K562 (cell line): ENCODE data around the gene PAX8. TPM values are rescaled to one million over a fixed set of nuclear protein-coding genes. Genes with fewer than 3 reads are reported as not detected.

Experiments
- ATAC-seq: fragments of 200-7000 bp; cut with Tn5 transposase; 3 replicates; pipeline ENCODE4 v1.9.1; 2020; ENCODE audit warnings: moderate library complexity
- BruUV-seq: library from RNA; stranded (reverse); fragments of 400-500 nt; replicated peaks from 2 replicates; lab custom pipeline; 2021; lab: Mats Ljungman, UMichigan
- CTCF ChIA-PET: fragments of 300-600 bp; formaldehyde crosslinking; extraction: SDS; loops from one replicate; lab custom pipeline; 2021; ENCODE audit warnings: low intra/inter-chr PET ratio; lab: Yijun Ruan, JAX
- POLR2A ChIA-PET: fragments of 300-600, 350-650 bp; sonication (Branson Sonifier 250); formaldehyde crosslinking; extraction: SDS; loops from one replicate; lab custom pipeline; 2021; ENCODE audit warnings: antibody characterized with exemption, inconsistent platforms; lab: Yijun Ruan, JAX
- DNase-seq, 4 experiments: peaks; one replicate each; pipeline versions ENCODE4 v3.0.0 to v3.0.0-alpha.2; 2011 to 2018; ENCODE audit warnings: low spot score in 3 of 4, mixed read lengths in 3 of 4; ENCODE audit errors: extremely low read depth in 1 of 4
- FAIRE-seq: peaks from 2 replicates; lab custom pipeline; 2011; peaks lifted over from hg19 to GRCh38; lab: Jason Lieb, UNC
- H2AFZ ChIP-seq: 2 replicates; pipeline ENCODE4 v1.6.0; 2011; ENCODE audit warnings: low read depth, low read length, control low read depth, inconsistent platforms
- H3K27ac ChIP-seq: fragments of 200-600 bp; 3 replicates; pipeline ENCODE4 v1.8.0; 2011; ENCODE audit warnings: low read depth, mild to moderate bottlenecking, control low read depth, inconsistent platforms, low read length, moderate library complexity, mixed read lengths; ENCODE audit errors: extremely low read depth
- H3K27me3 ChIP-seq, 2 experiments: fragments of 300-600 bp in 1 of 2; 2 replicates in 1 of 2; 3 replicates in 1 of 2; pipeline versions ENCODE4 v1.6.0 to v1.8.0; 2011; ENCODE audit warnings: inconsistent platforms in 2 of 2, low read length in 2 of 2, mild to moderate bottlenecking in 1 of 2, mixed read lengths in 1 of 2, moderate library complexity in 1 of 2; ENCODE audit not compliant: control insufficient read depth in 2 of 2, insufficient read depth in 2 of 2
- H3K36me3 ChIP-seq: fragments of 300-600 bp; 3 replicates; pipeline ENCODE4 v1.8.0; 2011; ENCODE audit warnings: mild to moderate bottlenecking, low read length, inconsistent platforms; ENCODE audit not compliant: control insufficient read depth, insufficient read depth
- H3K4me1 ChIP-seq, 2 experiments: fragments of 200-600 bp in 1 of 2; replicated peaks in 1 of 2; 2 replicates in 1 of 2; 3 replicates in 1 of 2; pipeline versions ENCODE4 v1.5.1 to v1.8.0; 2011; ENCODE audit warnings: inconsistent platforms in 2 of 2, low read length in 2 of 2, mild to moderate bottlenecking in 1 of 2, mixed read lengths in 1 of 2, moderate library complexity in 1 of 2; ENCODE audit not compliant: control insufficient read depth in 2 of 2, insufficient read depth in 2 of 2
- H3K4me2 ChIP-seq: 2 replicates; pipeline ENCODE4 v1.6.1; 2011; ENCODE audit warnings: low read length, control low read depth, inconsistent platforms, mixed read lengths; ENCODE audit not compliant: insufficient read depth
- H3K4me3 ChIP-seq: fragments of 200-600 bp; sonication (generic), shearing (Covaris generic); 2 replicates; pipeline ENCODE4 v1.5.1; 2016; ENCODE audit warnings: control low read depth, inconsistent platforms
- H3K79me2 ChIP-seq: fragments of 200-600 bp; 3 replicates; pipeline ENCODE4 v1.8.0; 2011; ENCODE audit warnings: low read length, inconsistent platforms; ENCODE audit not compliant: control insufficient read depth, insufficient read depth
- H3K9ac ChIP-seq, 2 experiments: 2 replicates each; pipeline versions ENCODE4 v1.6.0 to v1.6.1; 2011; ENCODE audit warnings: low read depth in 2 of 2, low read length in 2 of 2, control low read depth in 1 of 2, inconsistent platforms in 1 of 2, mild to moderate bottlenecking in 1 of 2, mixed read lengths in 1 of 2; ENCODE audit not compliant: insufficient read depth in 1 of 2
- H3K9me1 ChIP-seq: one replicate; pipeline ENCODE4 v1.6.0; 2011; ENCODE audit warnings: inconsistent platforms, mild to moderate bottlenecking, low read length, moderate library complexity; ENCODE audit not compliant: control insufficient read depth, insufficient read depth
- H3K9me3 ChIP-seq: replicated peaks from 2 replicates; pipeline ENCODE4 v1.5.1; 2011; ENCODE audit warnings: low read depth, low read length, inconsistent platforms; ENCODE audit not compliant: control insufficient read depth, insufficient read depth
- H4K20me1 ChIP-seq: replicated peaks from 2 replicates; pipeline ENCODE4 v1.6.1; 2011; ENCODE audit warnings: low read length, inconsistent platforms, mixed read lengths; ENCODE audit not compliant: control insufficient read depth, insufficient read depth
- CEBPZ ChIP-seq: fragments of 150-350 bp; IDR thresholded peaks from 2 replicates; pipeline ENCODE4 v1.6.1; 2014; ENCODE audit warnings: low read depth, mild to moderate bottlenecking, low read length, borderline replicate concordance
- ESRRB ChIP-seq: fragments of 250-450 bp; sonication (Bioruptor Pico); IDR thresholded peaks from 2 replicates; pipeline ENCODE4 v1.5.0; 2020; ENCODE audit warnings: mild to moderate bottlenecking, moderate library complexity, borderline replicate concordance
- KDM1A ChIP-seq, 2 experiments: fragments of 450-650 bp; IDR thresholded peaks; 2 replicates each; pipeline ENCODE4 v1.6.1; 2016; ENCODE audit warnings: mild to moderate bottlenecking in 2 of 2
- PHF20 ChIP-seq: fragments of 450-650 bp; IDR thresholded peaks from 2 replicates; pipeline ENCODE4 v1.6.1; 2018; ENCODE audit not compliant: partially characterized antibody
- POLR2A ChIP-seq: fragments of 450-650 bp; conservative IDR thresholded peaks from 2 replicates; pipeline ENCODE4 v1.6.1; 2016
- RFX1 ChIP-seq: fragments of 450-650 bp; IDR thresholded peaks from 2 replicates; pipeline ENCODE4 v1.6.1; 2016; ENCODE audit warnings: mild to moderate bottlenecking, moderate library complexity
- SAFB2 ChIP-seq: fragments of 200-400 bp; formaldehyde crosslinking; IDR thresholded peaks from 2 replicates; pipeline ENCODE4 v1.6.1; 2018; ENCODE audit warnings: borderline replicate concordance, low read length, low read depth, moderate library complexity; ENCODE audit not compliant: severe bottlenecking
- SMAD2 ChIP-seq: fragments of 150-350 bp; IDR thresholded peaks from 2 replicates; pipeline ENCODE4 v1.6.1; 2014; ENCODE audit warnings: low read depth, mild to moderate bottlenecking, low read length
- TRIM28 ChIP-seq: fragments of 450-650 bp; IDR thresholded peaks from 2 replicates; pipeline ENCODE4 v1.6.1; 2017
- ZNF311 ChIP-seq: fragments of 250-450 bp; sonication (Bioruptor Pico); IDR thresholded peaks from 2 replicates; pipeline ENCODE4 v1.4.0; 2020; ENCODE audit warnings: mild to moderate bottlenecking, moderate library complexity
- ZNF592 ChIP-seq: fragments of 450-650 bp; IDR thresholded peaks from 2 replicates; pipeline ENCODE4 v1.6.1; 2017; ENCODE audit warnings: antibody characterized with exemption, mild to moderate bottlenecking
- WGBS: fragments of 100-300 bp; shearing (Covaris generic); methylation state at CpG from one replicate; pipeline ENCODE4 v1.1.6; 2016; ENCODE audit warnings: low coverage, mixed read lengths; ENCODE audit not compliant: insufficient coverage; ENCODE audit errors: missing lambda C conversion rate; 5-methylcytosine and 5-hydroxymethylcytosine counted together
- in situ Hi-C: fragments of 300-500 bp; cut with MboI; formaldehyde crosslinking; loops from 4 replicates; pipeline ENCODE4 v1.15.0; 2018; ENCODE audit warnings: inconsistent platforms, mixed read lengths
- intact Hi-C: fragments of 100-400 bp; cut with micrococcal nuclease; formaldehyde crosslinking; loops from 2 replicates; pipeline ENCODE4 v1.14.2; 2022
- polyA plus RNA-seq, 8 experiments: library from polyadenylated mRNA; depleted of rRNA in 4 of 8; stranded (reverse) in 5 of 8; unstranded in 3 of 8; fragments of >200 nt; fragmentation: Nextera tagmentation in 2 of 8; fragmentation: Illumina TruSeq in 1 of 8; extraction: Ambion mirVana in 2 of 8; extraction: Trizol in 1 of 8; gene quantifications; 2 replicates each; pipeline versions ENCODE4 v1.2.1 to v1.2.3, GENCODE V29; 2011 to 2014; ENCODE audit warnings: inconsistent platforms in 1 of 8, missing spikeins in 1 of 8
- total RNA-seq, 7 experiments: library from RNA; depleted of rRNA in 6 of 7; stranded (reverse); fragments of >200 nt in 6 of 7; fragmentation: Illumina TruSeq in 2 of 7; extraction: Trizol in 2 of 7; gene quantifications; 2 replicates each; pipeline versions ENCODE4 v1.2.1 to v1.2.3, GENCODE V29; 2011 to 2021; ENCODE audit warnings: low replicate concordance in 1 of 7

Gene PAX8
- total and polyA plus RNA-seq, 9 of the 15 experiments (the other 6 are each of a cell fraction or from before 2014, with no cell fraction given): 0.13 to 2.1 (median 0.51) TPM

GRCh38 chr2:113242327-113242726 is 36.4 kb downstream of the PAX8 start (continued):
- no peak for TF ChIP-seq CEBPZ
- TF ChIP-seq SAFB2: no peak
- no peak for TF ChIP-seq ESRRB (CRISPR knock-in tag)

GRCh38 chr2:113240915-113241911 is 37.5 kb downstream of the PAX8 start:
- Histone ChIP-seq H3K79me2 (peaks cover 15% of the 10 kb centered on the region), H3K36me3 (peaks cover 35% of the 10 kb centered on the region), H3K4me3 (no peak overlapping the region), H3K27me3 (no peaks in the 10 kb centered on the region), H3K27ac (peak overlapping the region; percentile 45; the same call in 1 of the 3 replicates), H3K9me3 (no peaks in the 10 kb centered on the region), H3K4me1 (peaks cover 24 to 30% of the 10 kb centered on the region in 2 experiments), H3K9me1 (peaks cover 6% of the 10 kb centered on the region), H4K20me1 (peaks cover 7% of the 10 kb centered on the region; the same call in 1 of the 2 replicates), H3K9ac (0 out of 4 replicates have a peak overlapping the region, but pooled peaks of 1 of the 2 experiments have one; percentile 17), H2AFZ (no peak overlapping the region), H3K4me2 (peak overlapping the region; percentile 34; the same call in 1 of the 2 replicates)
- no TSS peak for BruUV-seq
- intact Hi-C loops: no loop called here
- WGBS: 68% methylated on average over 18 of the region's 18 CpGs
- ChIA-PET CTCF (no interaction called here), POLR2A (interaction anchor here (0.6 to 1.1 kb wide), 4 partner anchors 11 to 41 kb away, joined by 3 read pairs; no protein-coding TSS in a partner anchor)
- in situ Hi-C loops: no loop called here
- ATAC-seq: peak; percentile 72
- FAIRE-seq: peak; percentile 93
- peak; percentile 43 to 71 (median 60) for DNase-seq
- no peak for TF ChIP-seq PHF20
- peak; percentile 60; the same call in 1 of the 2 replicates for TF ChIP-seq ZNF592
- no peak for TF ChIP-seq TRIM28
- TF ChIP-seq ZNF311: no peak
- no peak for TF ChIP-seq SMAD2
- TF ChIP-seq KDM1A (IDR thresholded peaks at IDR 0.05): peak in 1 of 2 experiments; percentile 68; a peak in 1 of 4 replicates
- TF ChIP-seq POLR2A: peak; percentile 68
- no peak for TF ChIP-seq RFX1
